DOHH2 (cell line): ENCODE data around the gene MT4.

Experiments
- H3F3A ChIP-seq: fragments of 200-600 bp; sonication (generic), shearing (Covaris generic); 2 replicates; pipeline ENCODE4 v1.6.0; 2016; ENCODE audit warnings: antibody characterized with exemption, mild to moderate bottlenecking; ENCODE audit not compliant: control insufficient read depth, insufficient read depth
- H3K27ac ChIP-seq: fragments of 200-600 bp; sonication (generic); 2 replicates; pipeline ENCODE4 v1.5.1; 2014; ENCODE audit warnings: low read depth, mild to moderate bottlenecking, low read length, moderate library complexity
- H3K27me3 ChIP-seq: fragments of 200-600 bp; sonication (generic); 2 replicates; pipeline ENCODE4 v1.6.1; 2014; ENCODE audit warnings: mild to moderate bottlenecking, low read length, mixed read lengths; ENCODE audit not compliant: control insufficient read depth
- H3K36me3 ChIP-seq: fragments of 200-600 bp; sonication (generic); 2 replicates; pipeline ENCODE4 v1.6.1; 2014; ENCODE audit warnings: mild to moderate bottlenecking, low read length, moderate library complexity, mixed read lengths; ENCODE audit not compliant: control insufficient read depth
- H3K4me1 ChIP-seq: fragments of 200-600 bp; sonication (generic); 2 replicates; pipeline ENCODE4 v1.6.1; 2014; ENCODE audit warnings: mild to moderate bottlenecking, low read length, mixed read lengths; ENCODE audit not compliant: control insufficient read depth
- H3K4me2 ChIP-seq: fragments of 200-600 bp; sonication (generic); 2 replicates; pipeline ENCODE4 v1.6.0; 2014; ENCODE audit warnings: mild to moderate bottlenecking, low read length, moderate library complexity
- H3K4me3 ChIP-seq: fragments of 200-600 bp; sonication (generic); 2 replicates; pipeline ENCODE4 v1.5.1; 2014; ENCODE audit warnings: mild to moderate bottlenecking, low read length, mixed read lengths
- H3K79me2 ChIP-seq: fragments of 200-600 bp; sonication (generic); 2 replicates; pipeline ENCODE4 v1.6.1; 2014; ENCODE audit warnings: mild to moderate bottlenecking, low read length, mixed read lengths; ENCODE audit not compliant: control insufficient read depth
- H3K9me2 ChIP-seq: fragments of 200-600 bp; sonication (generic); replicated peaks from 2 replicates; pipeline ENCODE4 v1.6.1; 2014; ENCODE audit warnings: mild to moderate bottlenecking, low read length, mixed read lengths; ENCODE audit not compliant: control insufficient read depth
- H3K9me3 ChIP-seq: fragments of 200-600 bp; sonication (generic); 2 replicates; pipeline ENCODE4 v1.6.1; 2014; ENCODE audit warnings: antibody characterized with exemption, low read length, mixed read lengths; ENCODE audit not compliant: control insufficient read depth, insufficient read depth
- H4K20me1 ChIP-seq: fragments of 200-600 bp; sonication (generic); 2 replicates; pipeline ENCODE4 v1.6.0; 2014; ENCODE audit warnings: low read depth, mild to moderate bottlenecking, antibody characterized with exemption, low read length, moderate library complexity; ENCODE audit not compliant: control insufficient read depth, insufficient read depth
- EZH2phosphoT487 ChIP-seq: fragments of 200-600 bp; sonication (generic); IDR thresholded peaks from 2 replicates; pipeline ENCODE4 v1.6.1; 2017; ENCODE audit warnings: borderline replicate concordance, mild to moderate bottlenecking, antibody characterized with exemption, low read length, moderate library complexity, mixed read lengths
- TF ChIP-seq, protein P1 (sequence below): fragments of 200-600 bp; sonication (generic); IDR thresholded peaks from one replicate; pipeline ENCODE4 v1.5.1; 2014; ENCODE audit warnings: antibody characterized with exemption, mild to moderate bottlenecking, low read depth, low read length; ENCODE audit not compliant: poor library complexity, severe bottlenecking

MT4 gene

DNA sequence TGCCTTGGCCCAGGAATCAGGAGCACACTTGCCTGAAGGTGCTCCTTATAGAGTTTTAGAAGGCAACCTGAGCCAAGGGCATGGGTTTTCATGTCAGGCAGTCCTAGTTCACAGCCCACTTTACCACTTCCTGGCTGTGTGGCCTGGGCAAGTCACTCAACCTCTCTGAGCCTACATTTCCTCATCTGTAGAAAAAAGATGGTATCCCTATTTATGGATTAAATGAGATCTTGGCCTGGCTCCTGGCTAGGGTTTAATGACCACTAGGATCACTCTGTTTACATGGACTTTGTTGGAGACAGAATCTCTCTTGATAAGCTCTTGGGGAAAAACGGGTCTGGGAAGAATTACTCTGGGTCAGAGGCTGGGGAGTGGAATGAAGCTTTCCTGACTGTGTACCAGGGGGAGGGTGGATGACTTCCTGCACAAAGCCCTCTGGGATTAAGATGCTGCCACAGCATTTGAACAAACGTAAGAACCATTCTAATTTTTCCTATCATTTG is 45.8 kb downstream of the MT4 start:
- Histone ChIP-seq H3K27me3 (peaks cover 18% of the 10 kb centered on the region), H3K4me2 (no peak overlapping the region), H3F3A (no peaks in the 10 kb centered on the region), H3K79me2 (no peaks in the 10 kb centered on the region), H3K9me2 (no peaks in the 10 kb centered on the region), H3K9me3 (no peaks in the 10 kb centered on the region), H3K27ac (no peak overlapping the region), H3K36me3 (no peaks in the 10 kb centered on the region), H3K4me1 (peaks cover 27% of the 10 kb centered on the region), H3K4me3 (no peak overlapping the region), H4K20me1 (no peaks in the 10 kb centered on the region)
- no peak for TF ChIP-seq EZH2phosphoT487
- TF ChIP-seq, protein P1, sequence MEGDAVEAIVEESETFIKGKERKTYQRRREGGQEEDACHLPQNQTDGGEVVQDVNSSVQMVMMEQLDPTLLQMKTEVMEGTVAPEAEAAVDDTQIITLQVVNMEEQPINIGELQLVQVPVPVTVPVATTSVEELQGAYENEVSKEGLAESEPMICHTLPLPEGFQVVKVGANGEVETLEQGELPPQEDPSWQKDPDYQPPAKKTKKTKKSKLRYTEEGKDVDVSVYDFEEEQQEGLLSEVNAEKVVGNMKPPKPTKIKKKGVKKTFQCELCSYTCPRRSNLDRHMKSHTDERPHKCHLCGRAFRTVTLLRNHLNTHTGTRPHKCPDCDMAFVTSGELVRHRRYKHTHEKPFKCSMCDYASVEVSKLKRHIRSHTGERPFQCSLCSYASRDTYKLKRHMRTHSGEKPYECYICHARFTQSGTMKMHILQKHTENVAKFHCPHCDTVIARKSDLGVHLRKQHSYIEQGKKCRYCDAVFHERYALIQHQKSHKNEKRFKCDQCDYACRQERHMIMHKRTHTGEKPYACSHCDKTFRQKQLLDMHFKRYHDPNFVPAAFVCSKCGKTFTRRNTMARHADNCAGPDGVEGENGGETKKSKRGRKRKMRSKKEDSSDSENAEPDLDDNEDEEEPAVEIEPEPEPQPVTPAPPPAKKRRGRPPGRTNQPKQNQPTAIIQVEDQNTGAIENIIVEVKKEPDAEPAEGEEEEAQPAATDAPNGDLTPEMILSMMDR, result no peak

DNA sequence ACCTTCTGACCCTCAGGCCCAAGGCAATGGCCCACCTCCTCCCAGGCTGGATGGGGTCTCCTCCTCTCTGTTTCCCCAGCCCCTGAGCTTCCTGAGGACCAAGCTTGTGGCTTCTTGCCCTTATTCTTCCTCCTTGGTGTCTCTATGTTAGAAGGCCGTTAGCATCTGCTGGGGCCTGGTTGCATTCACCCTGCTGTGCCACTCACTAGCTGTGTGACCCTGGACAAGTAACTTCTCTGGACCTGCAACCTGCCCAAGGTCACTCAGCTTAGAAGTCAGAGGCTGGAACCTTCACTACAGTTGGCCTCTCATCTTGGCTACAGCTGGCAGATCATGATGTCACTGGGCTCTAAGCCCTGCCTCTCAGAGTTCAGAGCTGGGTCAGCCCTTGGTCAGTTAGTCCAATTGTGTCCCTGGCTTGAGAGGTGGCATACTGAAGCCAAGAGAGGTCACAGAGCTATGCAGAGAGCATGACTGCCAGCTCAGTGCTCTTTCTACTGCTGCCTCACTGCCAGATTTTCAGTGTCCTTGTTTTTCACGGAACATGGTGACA is 46.5 kb downstream of the MT4 start:
- H4K20me1 ChIP-seq, result no peaks in the 10 kb centered on the region
- H3K9me2 ChIP-seq, result no peaks in the 10 kb centered on the region
- no peaks in the 10 kb centered on the region for H3F3A ChIP-seq
- peaks cover 27% of the 10 kb centered on the region for H3K4me1 ChIP-seq
- H3K27me3 ChIP-seq, result peaks cover 18% of the 10 kb centered on the region
- TF ChIP-seq, protein P1, result no peak
- no peak for TF ChIP-seq EZH2phosphoT487
- no peaks in the 10 kb centered on the region for H3K9me3 ChIP-seq
- H3K4me3 ChIP-seq, result no peak overlapping the region
- no peaks in the 10 kb centered on the region for H3K36me3 ChIP-seq
- no peaks in the 10 kb centered on the region for H3K79me2 ChIP-seq
- no peak overlapping the region for H3K27ac ChIP-seq
- H3K4me2 ChIP-seq, result no peak overlapping the region

DNA sequence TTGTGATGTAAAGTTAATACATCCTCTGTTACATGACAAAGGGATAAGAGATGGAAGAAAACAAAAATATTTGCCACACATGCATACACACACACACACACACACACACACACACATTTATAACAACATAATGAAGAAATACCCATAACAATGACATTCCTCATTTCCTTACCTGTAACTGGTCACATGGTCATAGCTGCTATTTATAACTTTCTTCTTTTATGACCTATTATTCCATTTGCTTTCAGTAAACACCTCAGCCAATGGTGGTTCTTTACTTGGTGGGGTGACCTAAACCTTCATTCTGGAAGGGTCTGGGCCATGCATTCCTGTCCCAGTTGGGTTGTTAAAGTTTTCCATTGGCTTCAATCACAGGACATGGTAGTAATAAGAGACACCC is 48.8 kb downstream of the MT4 start:
- Histone ChIP-seq H3K36me3 (no peaks in the 10 kb centered on the region), H3F3A (no peaks in the 10 kb centered on the region), H3K4me3 (no peak overlapping the region), H4K20me1 (no peaks in the 10 kb centered on the region), H3K9me2 (no peaks in the 10 kb centered on the region), H3K4me2 (no peak overlapping the region), H3K4me1 (peaks cover 23% of the 10 kb centered on the region), H3K9me3 (no peaks in the 10 kb centered on the region), H3K27ac (no peak overlapping the region), H3K27me3 (peaks cover 28% of the 10 kb centered on the region), H3K79me2 (no peaks in the 10 kb centered on the region)
- TF ChIP-seq EZH2phosphoT487, result no peak
- TF ChIP-seq, protein P1, result no peak
